ENCODE results near the gene NCOA1.

NCOA1 gene

DNA sequence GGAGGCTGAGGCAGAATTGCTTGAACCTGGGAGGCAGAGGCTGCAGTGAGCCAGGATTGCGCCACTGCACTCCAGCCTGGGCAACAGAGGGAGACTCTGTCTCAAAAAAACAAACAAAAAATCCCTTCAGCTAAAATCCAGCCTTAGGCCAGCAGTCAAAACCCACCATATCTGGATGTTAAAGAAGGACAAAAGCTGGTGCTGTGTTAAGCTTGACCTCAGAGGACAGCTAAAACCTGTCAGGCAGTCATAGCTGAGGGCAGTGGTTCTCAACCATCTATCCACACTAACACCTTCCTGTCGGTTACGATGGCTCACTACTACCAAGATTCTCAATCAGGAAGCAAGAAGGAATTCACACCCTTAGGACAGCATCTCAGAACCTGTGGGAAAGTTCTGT is 292.6 kb downstream of the NCOA1 start:
- CTCF ChIA-PET, result no interaction called here
- H3K4me3 ChIP-seq (ENCODE audit: low read depth, low read length), result no peak overlapping the region
- H3K27ac ChIP-seq (ENCODE audit: extremely low read depth, low read depth, low read length), result no peak overlapping the region
- POLR2A ChIA-PET, result no interaction called here
- no peaks in the 10 kb centered on the region for H3K36me3 ChIP-seq (ENCODE audit: control insufficient read depth in 2 of 2, insufficient read depth in 1 of 2, low read length in 2 of 2)
- H3K4me1 ChIP-seq (ENCODE audit: control insufficient read depth, insufficient read depth, low read length), result 0 out of 2 replicates have a peak, but pooled peaks cover 3% of the 10 kb centered on the region
- TF ChIP-seq KLF7 (tag by site-specific recombination; IDR thresholded peaks at IDR 0.05; ENCODE audit: borderline replicate concordance) (no peak), ZNF248 (tag by site-specific recombination; IDR thresholded peaks at IDR 0.05) (no peak)
- H3K9me3 ChIP-seq (ENCODE audit: control insufficient read depth, insufficient read depth, low read depth, low read length), result no peaks in the 10 kb centered on the region

DNA sequence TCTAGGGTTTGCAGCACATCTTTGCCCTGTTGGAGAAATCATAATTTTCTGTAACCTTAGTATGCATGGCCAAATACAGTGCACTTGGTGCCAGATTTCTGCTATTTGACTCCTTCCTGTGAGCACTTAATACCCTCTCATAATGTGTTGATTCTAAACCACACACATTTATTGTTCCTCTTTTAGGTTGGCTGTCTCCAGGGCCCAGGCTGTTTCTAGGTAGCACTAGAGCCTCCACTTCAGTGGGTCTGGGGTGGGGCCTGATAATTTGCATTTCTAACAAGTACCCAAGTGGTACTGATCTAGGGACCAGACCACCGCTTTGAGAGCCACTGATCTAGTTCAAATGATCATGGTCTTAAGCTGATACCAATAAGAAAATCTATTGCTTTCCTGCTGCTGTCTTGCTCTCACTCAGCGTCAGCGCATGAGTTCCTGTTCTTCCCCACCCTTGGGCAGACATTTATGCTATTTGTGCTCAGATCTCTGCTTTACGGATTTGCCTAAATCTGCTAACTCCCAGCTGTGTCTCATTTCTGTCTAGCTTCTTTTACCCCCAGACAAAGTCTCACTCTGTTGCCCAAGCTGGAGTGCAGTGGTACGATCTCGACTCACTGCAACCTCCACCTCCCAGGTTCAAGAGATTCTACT is 294.7 kb downstream of the NCOA1 start:
- peaks cover 0 to 6% of the 10 kb centered on the region in 2 experiments; a peak in 1 of 3 replicates for H3K36me3 ChIP-seq (ENCODE audit: control insufficient read depth in 2 of 2, insufficient read depth in 1 of 2, low read length in 2 of 2)
- H3K4me1 ChIP-seq (ENCODE audit: control insufficient read depth, insufficient read depth, low read length), result 0 out of 2 replicates have a peak, but pooled peaks cover 3% of the 10 kb centered on the region
- H3K4me3 ChIP-seq (ENCODE audit: low read depth, low read length), result no peak overlapping the region
- H3K27ac ChIP-seq (ENCODE audit: extremely low read depth, low read depth, low read length), result no peak overlapping the region
- TF ChIP-seq ZNF24 (tag by site-specific recombination; IDR thresholded peaks at IDR 0.05), result no peak
- TF ChIP-seq ZNF423 (tag by site-specific recombination; IDR thresholded peaks at IDR 0.05), result no peak
- no peak for TF ChIP-seq ZNF530 (tag by site-specific recombination; IDR thresholded peaks at IDR 0.05; ENCODE audit: low read depth)
- TF ChIP-seq ZNF155 (tag by site-specific recombination; IDR thresholded peaks at IDR 0.05), result no peak
- no peaks in the 10 kb centered on the region for H3K9me3 ChIP-seq (ENCODE audit: control insufficient read depth, insufficient read depth, low read depth, low read length)
- CTCF ChIA-PET, result interaction anchor here (0.7 kb wide), 1 partner anchor 190 kb away, joined by 3 read pairs; no protein-coding TSS in a partner anchor
- POLR2A ChIA-PET, result no interaction called here

DNA sequence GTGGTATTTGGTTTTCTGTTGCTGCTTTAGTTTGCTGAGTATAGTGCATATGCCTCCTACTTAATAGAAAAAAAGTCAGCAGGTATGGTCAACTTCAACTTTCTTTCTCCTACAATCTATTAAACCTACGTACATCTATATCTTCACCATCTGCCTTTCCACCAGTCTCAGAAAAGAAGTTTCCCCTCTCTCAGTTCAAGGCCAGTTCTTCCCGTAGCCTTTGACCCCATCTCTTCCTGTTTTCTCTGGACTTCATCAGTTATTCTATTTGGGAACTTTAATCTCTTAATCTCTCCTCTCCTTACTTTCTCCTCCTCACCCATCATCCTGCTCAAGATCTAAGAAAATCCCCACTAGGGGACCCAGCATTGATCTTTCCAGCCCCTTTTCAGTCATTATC is 296.5 kb downstream of the NCOA1 start:
- no peak overlapping the region for H3K27ac ChIP-seq (ENCODE audit: extremely low read depth, low read depth, low read length)
- H3K36me3 ChIP-seq (ENCODE audit: control insufficient read depth in 2 of 2, insufficient read depth in 1 of 2, low read length in 2 of 2), result peaks cover 0 to 6% of the 10 kb centered on the region in 2 experiments; a peak in 1 of 3 replicates
- POLR2A ChIA-PET, result no interaction called here
- CTCF ChIA-PET, result interaction anchor here (0.7 kb wide), 1 partner anchor 11 kb away, joined by 3 read pairs; no protein-coding TSS in a partner anchor
- H3K4me1 ChIP-seq (ENCODE audit: control insufficient read depth, insufficient read depth, low read length), result peaks cover 9% of the 10 kb centered on the region; the same call in 1 of the 2 replicates
- no peaks in the 10 kb centered on the region for H3K9me3 ChIP-seq (ENCODE audit: control insufficient read depth, insufficient read depth, low read depth, low read length)
- no peak overlapping the region for H3K4me3 ChIP-seq (ENCODE audit: low read depth, low read length)
- TF ChIP-seq ZNF600 (tag by site-specific recombination; IDR thresholded peaks at IDR 0.05) (no peak), ZNF701 (tag by site-specific recombination; IDR thresholded peaks at IDR 0.05) (no peak), ZBTB48 (tag by site-specific recombination; IDR thresholded peaks at IDR 0.05) (no peak), ZNF112 (tag by site-specific recombination; IDR thresholded peaks at IDR 0.05) (no peak), ZNF660 (tag by site-specific recombination; IDR thresholded peaks at IDR 0.05) (no peak), ZNF19 (tag by site-specific recombination; IDR thresholded peaks at IDR 0.05; ENCODE audit: low read depth) (no peak), SP3 (tag by site-specific recombination; IDR thresholded peaks at IDR 0.05) (no peak), ZNF558 (tag by site-specific recombination; IDR thresholded peaks at IDR 0.05) (no peak)
- TF ChIP-seq, protein P1, sequence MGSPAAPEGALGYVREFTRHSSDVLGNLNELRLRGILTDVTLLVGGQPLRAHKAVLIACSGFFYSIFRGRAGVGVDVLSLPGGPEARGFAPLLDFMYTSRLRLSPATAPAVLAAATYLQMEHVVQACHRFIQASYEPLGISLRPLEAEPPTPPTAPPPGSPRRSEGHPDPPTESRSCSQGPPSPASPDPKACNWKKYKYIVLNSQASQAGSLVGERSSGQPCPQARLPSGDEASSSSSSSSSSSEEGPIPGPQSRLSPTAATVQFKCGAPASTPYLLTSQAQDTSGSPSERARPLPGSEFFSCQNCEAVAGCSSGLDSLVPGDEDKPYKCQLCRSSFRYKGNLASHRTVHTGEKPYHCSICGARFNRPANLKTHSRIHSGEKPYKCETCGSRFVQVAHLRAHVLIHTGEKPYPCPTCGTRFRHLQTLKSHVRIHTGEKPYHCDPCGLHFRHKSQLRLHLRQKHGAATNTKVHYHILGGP (tag by site-specific recombination; IDR thresholded peaks at IDR 0.05), result no peak
- TF ChIP-seq, protein P2, sequence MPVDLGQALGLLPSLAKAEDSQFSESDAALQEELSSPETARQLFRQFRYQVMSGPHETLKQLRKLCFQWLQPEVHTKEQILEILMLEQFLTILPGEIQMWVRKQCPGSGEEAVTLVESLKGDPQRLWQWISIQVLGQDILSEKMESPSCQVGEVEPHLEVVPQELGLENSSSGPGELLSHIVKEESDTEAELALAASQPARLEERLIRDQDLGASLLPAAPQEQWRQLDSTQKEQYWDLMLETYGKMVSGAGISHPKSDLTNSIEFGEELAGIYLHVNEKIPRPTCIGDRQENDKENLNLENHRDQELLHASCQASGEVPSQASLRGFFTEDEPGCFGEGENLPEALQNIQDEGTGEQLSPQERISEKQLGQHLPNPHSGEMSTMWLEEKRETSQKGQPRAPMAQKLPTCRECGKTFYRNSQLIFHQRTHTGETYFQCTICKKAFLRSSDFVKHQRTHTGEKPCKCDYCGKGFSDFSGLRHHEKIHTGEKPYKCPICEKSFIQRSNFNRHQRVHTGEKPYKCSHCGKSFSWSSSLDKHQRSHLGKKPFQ (tag by site-specific recombination; IDR thresholded peaks at IDR 0.05), result no peak
- TF ChIP-seq, protein P3, sequence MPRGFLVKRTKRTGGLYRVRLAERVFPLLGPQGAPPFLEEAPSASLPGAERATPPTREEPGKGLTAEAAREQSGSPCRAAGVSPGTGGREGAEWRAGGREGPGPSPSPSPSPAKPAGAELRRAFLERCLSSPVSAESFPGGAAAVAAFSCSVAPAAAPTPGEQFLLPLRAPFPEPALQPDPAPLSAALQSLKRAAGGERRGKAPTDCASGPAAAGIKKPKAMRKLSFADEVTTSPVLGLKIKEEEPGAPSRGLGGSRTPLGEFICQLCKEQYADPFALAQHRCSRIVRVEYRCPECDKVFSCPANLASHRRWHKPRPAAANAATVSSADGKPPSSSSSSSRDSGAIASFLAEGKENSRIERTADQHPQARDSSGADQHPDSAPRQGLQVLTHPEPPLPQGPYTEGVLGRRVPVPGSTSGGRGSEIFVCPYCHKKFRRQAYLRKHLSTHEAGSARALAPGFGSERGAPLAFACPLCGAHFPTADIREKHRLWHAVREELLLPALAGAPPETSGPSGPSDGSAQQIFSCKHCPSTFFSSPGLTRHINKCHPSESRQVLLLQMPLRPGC (tag by site-specific recombination; IDR thresholded peaks at IDR 0.05), result no peak
